SU-DHL-6 (cell line): Measurements from ENCODE around the gene INMT.

ENCODE experiments used
- CTCF ChIP-seq: fragments of 200-600 bp; sonication (generic); IDR thresholded peaks from one replicate; pipeline ENCODE4 v1.5.1; 2017; ENCODE audit warnings: antibody characterized with exemption, mild to moderate bottlenecking, low read length, moderate library complexity; ENCODE audit not compliant: insufficient read depth, poor library complexity, severe bottlenecking
- EZH2phosphoT487 ChIP-seq: fragments of 200-600 bp; sonication (generic), shearing (Covaris generic); conservative IDR thresholded peaks from 2 replicates; pipeline ENCODE4 v1.6.1; 2018; ENCODE audit warnings: mild to moderate bottlenecking, antibody characterized with exemption, low read length, moderate library complexity, mixed read lengths

- TF ChIP-seq CTCF (no peak), EZH2phosphoT487 (no peak)
Measured at GRCh38 chr7:30772984-30773383, 21.0 kb downstream of the INMT start.
